Thymus (tissue), 11 donors: ENCODE measurements around the gene PEX5L. TPM values are rescaled to one million over a fixed set of nuclear protein-coding genes. Genes with fewer than 3 reads are reported as not detected.
"Not testable (repeated sequence)": the region's sequence is repeated elsewhere in the genome, so short reads cannot be mapped to it uniquely, and the experiment has no call there.

Experiments
- DNase-seq, 9 donors: peaks; one replicate each; pipeline ENCODE4 v3.0.0-alpha.2; 2013; ENCODE audit warnings: low spot score in 9 of 9, low read depth in 6 of 9, missing footprints in 1 of 9
- H3K27ac ChIP-seq, 2 donors: one replicate each; pipeline ENCODE4 v1.5.1; 2013; ENCODE audit warnings: control low read depth in 1 of 2, low read depth in 1 of 2, low read length in 1 of 2, mild to moderate bottlenecking in 1 of 2, moderate library complexity in 1 of 2
- H3K27me3 ChIP-seq, 2 donors: one replicate each; pipeline ENCODE4 v1.5.1; 2013; ENCODE audit warnings: low read length in 1 of 2; ENCODE audit not compliant: control insufficient read depth in 2 of 2, insufficient read depth in 1 of 2
- H3K36me3 ChIP-seq, 2 donors: one replicate each; pipeline ENCODE4 v1.5.1; 2013; ENCODE audit warnings: low read length in 1 of 2, mild to moderate bottlenecking in 1 of 2, moderate library complexity in 1 of 2; ENCODE audit not compliant: control insufficient read depth in 2 of 2, insufficient read depth in 2 of 2
- H3K4me1 ChIP-seq, 2 donors: one replicate each; pipeline ENCODE4 v1.5.1; 2013; ENCODE audit warnings: low read length in 2 of 2; ENCODE audit not compliant: control insufficient read depth in 2 of 2, insufficient read depth in 2 of 2
- H3K4me3 ChIP-seq, 2 donors: one replicate each; pipeline ENCODE4 v1.5.1; 2013; ENCODE audit warnings: low read length in 2 of 2, control low read depth in 1 of 2, mild to moderate bottlenecking in 1 of 2
- H3K9me3 ChIP-seq, 2 donors: one replicate each; pipeline ENCODE4 v1.5.1; 2013; ENCODE audit warnings: low read length in 1 of 2, mild to moderate bottlenecking in 1 of 2; ENCODE audit not compliant: control insufficient read depth in 2 of 2, insufficient read depth in 1 of 2
- WGBS: extraction: QIAGEN DNeasy Blood & Tissue Kit; methylation state at CpG from one replicate; pipeline ENCODE4 v1.1.7; 2013; 5-methylcytosine and 5-hydroxymethylcytosine counted together
- polyA plus RNA-seq: library from polyadenylated mRNA; stranded (reverse); fragments of 200-250 nt; gene quantifications from one replicate; pipeline ENCODE4 v1.2.3, GENCODE V29; 2013
- total RNA-seq: library from RNA; stranded (reverse); fragments of 120-200 nt; gene quantifications from one replicate; pipeline ENCODE4 v1.2.4, GENCODE V29; 2013
- donor health status: healthy.

Gene PEX5L
- total and polyA plus RNA-seq, 2 donors: 0.27 to 1.9 TPM

- 96% methylated on average over 3 of the region's 3 CpGs for WGBS
- H3K27ac ChIP-seq: no peak overlapping the region
- H3K27me3 ChIP-seq: no peaks in the 10 kb centered on the region
- no peak for DNase-seq
- peaks cover 0 to 4% of the 10 kb centered on the region in 2 donors for H3K9me3 ChIP-seq
- H3K36me3 ChIP-seq: no peaks in the 10 kb centered on the region
- peaks cover 4 to 8% of the 10 kb centered on the region in 2 donors for H3K4me1 ChIP-seq
- no peak overlapping the region for H3K4me3 ChIP-seq
Measured at GRCh38 chr3:179791793-179792192, 244.9 kb downstream of the PEX5L start.

GRCh38 chr3:179788996-179789395, 247.7 kb downstream of the PEX5L start:
- DNase-seq: no peak
- Histone ChIP-seq H3K36me3 (no peaks in the 10 kb centered on the region), H3K9me3 (peaks cover 0 to 4% of the 10 kb centered on the region in 2 donors), H3K27ac (no peak overlapping the region), H3K4me1 (no peaks in the 10 kb centered on the region), H3K4me3 (no peak overlapping the region), H3K27me3 (no peaks in the 10 kb centered on the region)
- WGBS: 84% methylated on average over 1 of the region's 1 CpG

- H3K36me3 ChIP-seq, H3K4me3 ChIP-seq, H3K27ac ChIP-seq, DNase-seq, H3K27me3 ChIP-seq, H3K4me1 ChIP-seq, H3K9me3 ChIP-seq: not testable (repeated sequence)
- 98% methylated on average over 5 of the region's 5 CpGs for WGBS
Measured at GRCh38 chr3:179782841-179783240, 253.9 kb downstream of the PEX5L start.

GRCh38 chr3:179775416-179776122, 261.2 kb downstream of the PEX5L start:
- peaks cover 0 to 16% of the 10 kb centered on the region in 2 donors for H3K9me3 ChIP-seq
- 98% methylated on average over 28 of the region's 28 CpGs for WGBS
- H3K4me3 ChIP-seq: no peak overlapping the region
- H3K27ac ChIP-seq: no peak overlapping the region
- DNase-seq: no peak
- H3K4me1 ChIP-seq: no peaks in the 10 kb centered on the region
- H3K27me3 ChIP-seq: no peaks in the 10 kb centered on the region
- no peaks in the 10 kb centered on the region for H3K36me3 ChIP-seq

- H3K27ac ChIP-seq: no peak overlapping the region
- 94% methylated on average over 5 of the region's 5 CpGs for WGBS
- DNase-seq: no peak
- peaks cover 0 to 16% of the 10 kb centered on the region in 2 donors for H3K9me3 ChIP-seq
- no peaks in the 10 kb centered on the region for H3K36me3 ChIP-seq
- no peaks in the 10 kb centered on the region for H3K27me3 ChIP-seq
- no peaks in the 10 kb centered on the region for H3K4me1 ChIP-seq
- no peak overlapping the region for H3K4me3 ChIP-seq
Measured at GRCh38 chr3:179772297-179772696, 264.4 kb downstream of the PEX5L start.

- no peak for DNase-seq
- H3K27me3 ChIP-seq: no peaks in the 10 kb centered on the region
- no peaks in the 10 kb centered on the region for H3K4me1 ChIP-seq
- no peak overlapping the region for H3K27ac ChIP-seq
- H3K36me3 ChIP-seq: peaks cover 1 to 2% of the 10 kb centered on the region in 2 donors
- WGBS: 92% methylated on average over 4 of the region's 4 CpGs
- peaks cover 0 to 16% of the 10 kb centered on the region in 2 donors for H3K9me3 ChIP-seq
- H3K4me3 ChIP-seq: no peak overlapping the region
Measured at GRCh38 chr3:179771797-179772196, 264.9 kb downstream of the PEX5L start.

GRCh38 chr3:179769411-179770247, 267.1 kb downstream of the PEX5L start:
- 71% methylated on average over 9 of the region's 9 CpGs for WGBS
- no peak for DNase-seq
- no peaks in the 10 kb centered on the region for H3K27me3 ChIP-seq
- H3K4me1 ChIP-seq: no peaks in the 10 kb centered on the region
- peaks cover 0 to 8% of the 10 kb centered on the region in 2 donors for H3K9me3 ChIP-seq
- H3K36me3 ChIP-seq: peaks cover 8 to 16% of the 10 kb centered on the region in 2 donors
- H3K4me3 ChIP-seq: no peak overlapping the region
- no peak overlapping the region for H3K27ac ChIP-seq

GRCh38 chr3:179768080-179768479, 268.7 kb downstream of the PEX5L start:
- H3K4me3 ChIP-seq: no peak overlapping the region
- no peaks in the 10 kb centered on the region for H3K9me3 ChIP-seq
- 49% methylated on average over 3 of the region's 3 CpGs for WGBS
- DNase-seq: peak in 5 of 9 donors; percentile 9 to 34 (median 13)
- no peaks in the 10 kb centered on the region for H3K27me3 ChIP-seq
- no peaks in the 10 kb centered on the region for H3K4me1 ChIP-seq
- no peak overlapping the region for H3K27ac ChIP-seq
- peaks cover 8 to 23% of the 10 kb centered on the region in 2 donors for H3K36me3 ChIP-seq

GRCh38 chr3:179766416-179767133, 270.2 kb downstream of the PEX5L start:
- Histone ChIP-seq H3K9me3 (no peaks in the 10 kb centered on the region), H3K4me1 (no peaks in the 10 kb centered on the region), H3K36me3 (peaks cover 8 to 23% of the 10 kb centered on the region in 2 donors), H3K27me3 (no peaks in the 10 kb centered on the region), H3K4me3 (no peak overlapping the region), H3K27ac (no peak overlapping the region)
- DNase-seq: no peak
- WGBS: 96% methylated on average over 4 of the region's 4 CpGs
